ENCODE measurements around the gene SYNJ2. TPM values are rescaled to one million over a fixed set of nuclear protein-coding genes. Genes with fewer than 3 reads are reported as not detected.

Gene SYNJ2
- total RNA-seq, 2 donors from 2014 or later = 24.7 to 37.3 TPM

- Mint-ChIP-seq H3K36me3 (peaks cover 10% of the 10 kb centered on the region), H3K9me3 (peaks cover 3% of the 10 kb centered on the region), H3K27me3 (no peaks in the 10 kb centered on the region), H3K4me1 (ENCODE audit: low read depth in 2 of 2) (peaks cover 22 to 31% of the 10 kb centered on the region in 2 donors), H3K27ac (peak overlapping the region in 1 of 2 donors; percentile 31), H3K4me3 (no peak overlapping the region)
- ATAC-seq (no peak), DNase-seq (ENCODE audit: low spot score) (peak; percentile 12)
These were observed 69.3 kb downstream of the SYNJ2 start for GRCh38 chr6:158050955-158051354.

- Mint-ChIP-seq H3K27me3 (no peaks in the 10 kb centered on the region), H3K4me1 (ENCODE audit: low read depth in 2 of 2) (peaks cover 19 to 22% of the 10 kb centered on the region in 2 donors), H3K36me3 (peaks cover 9% of the 10 kb centered on the region), H3K27ac (no peak overlapping the region), H3K9me3 (peaks cover 3% of the 10 kb centered on the region), H3K4me3 (no peak overlapping the region)
- no peak for DNase-seq (ENCODE audit: low spot score)
- ATAC-seq = no peak
These were observed 70.3 kb downstream of the SYNJ2 start for GRCh38 chr6:158051968-158052367.

- Mint-ChIP-seq H3K4me1 (ENCODE audit: low read depth in 2 of 2) (peaks cover 14 to 22% of the 10 kb centered on the region in 2 donors), H3K27me3 (no peaks in the 10 kb centered on the region), H3K36me3 (peaks cover 9% of the 10 kb centered on the region), H3K9me3 (peaks cover 3% of the 10 kb centered on the region), H3K4me3 (no peak overlapping the region), H3K27ac (no peak overlapping the region)
- no peak for ATAC-seq
- peak; percentile 15 for DNase-seq (ENCODE audit: low spot score)
These were observed 72.0 kb downstream of the SYNJ2 start for GRCh38 chr6:158053377-158054313.

- H3K27ac Mint-ChIP-seq = no peak overlapping the region
- no peak overlapping the region for H3K4me3 Mint-ChIP-seq
- H3K27me3 Mint-ChIP-seq = no peaks in the 10 kb centered on the region
- DNase-seq (ENCODE audit: low spot score) (peak; percentile 22), ATAC-seq (no peak)
- peaks cover 3% of the 10 kb centered on the region for H3K9me3 Mint-ChIP-seq
- peaks cover 9% of the 10 kb centered on the region for H3K36me3 Mint-ChIP-seq
- H3K4me1 Mint-ChIP-seq (ENCODE audit: low read depth in 2 of 2) = peaks cover 8 to 24% of the 10 kb centered on the region in 2 donors
These were observed 74.7 kb downstream of the SYNJ2 start for GRCh38 chr6:158056355-158056754.

GRCh38 chr6:158056804-158057203 is 75.1 kb downstream of the SYNJ2 start:
- peak overlapping the region; percentile 20 for H3K4me3 Mint-ChIP-seq
- peaks cover 3% of the 10 kb centered on the region for H3K9me3 Mint-ChIP-seq
- H3K27ac Mint-ChIP-seq = peak overlapping the region; percentile 19 to 63
- H3K4me1 Mint-ChIP-seq (ENCODE audit: low read depth in 2 of 2) = peaks cover 8 to 24% of the 10 kb centered on the region in 2 donors
- no peak for ATAC-seq
- no peaks in the 10 kb centered on the region for H3K27me3 Mint-ChIP-seq
- H3K36me3 Mint-ChIP-seq = peaks cover 9% of the 10 kb centered on the region
- peak; percentile 23 for DNase-seq (ENCODE audit: low spot score)

GRCh38 chr6:158057213-158057987 is 75.7 kb downstream of the SYNJ2 start:
- Mint-ChIP-seq H3K36me3 (peaks cover 9% of the 10 kb centered on the region), H3K27me3 (no peaks in the 10 kb centered on the region), H3K27ac (peak overlapping the region; percentile 19 to 63), H3K9me3 (peaks cover 3% of the 10 kb centered on the region), H3K4me3 (peak overlapping the region; percentile 20), H3K4me1 (ENCODE audit: low read depth in 2 of 2) (peaks cover 8 to 24% of the 10 kb centered on the region in 2 donors)
- peak; percentile 85 to 89 for ATAC-seq
- peak; percentile 52 for DNase-seq (ENCODE audit: low spot score)

GRCh38 chr6:158058171-158058651 is 76.5 kb downstream of the SYNJ2 start:
- Mint-ChIP-seq H3K27ac (peak overlapping the region in 1 of 2 donors; percentile 63), H3K4me3 (no peak overlapping the region), H3K4me1 (ENCODE audit: low read depth in 2 of 2) (peaks cover 8 to 24% of the 10 kb centered on the region in 2 donors), H3K9me3 (peaks cover 3% of the 10 kb centered on the region), H3K27me3 (no peaks in the 10 kb centered on the region), H3K36me3 (peaks cover 9% of the 10 kb centered on the region)
- DNase-seq (ENCODE audit: low spot score) (peak; percentile 34), ATAC-seq (peak in 1 of 2 donors; percentile 57)

- H3K9me3 Mint-ChIP-seq = no peaks in the 10 kb centered on the region
- H3K36me3 Mint-ChIP-seq = peaks cover under 1% of the 10 kb centered on the region
- no peak overlapping the region for H3K27ac Mint-ChIP-seq
- DNase-seq (ENCODE audit: low spot score) (peak; percentile 51), ATAC-seq (no peak)
- peaks cover 5 to 24% of the 10 kb centered on the region in 2 donors for H3K4me1 Mint-ChIP-seq (ENCODE audit: low read depth in 2 of 2)
- no peaks in the 10 kb centered on the region for H3K27me3 Mint-ChIP-seq
- H3K4me3 Mint-ChIP-seq = no peak overlapping the region
These were observed 77.4 kb downstream of the SYNJ2 start for GRCh38 chr6:158059108-158059507.

GRCh38 chr6:158060455-158061360 is 79.0 kb downstream of the SYNJ2 start:
- DNase-seq (ENCODE audit: low spot score) (peak; percentile 34), ATAC-seq (no peak)
- Mint-ChIP-seq H3K27me3 (no peaks in the 10 kb centered on the region), H3K4me1 (ENCODE audit: low read depth in 2 of 2) (peaks cover 7 to 24% of the 10 kb centered on the region in 2 donors), H3K9me3 (no peaks in the 10 kb centered on the region), H3K36me3 (no peaks in the 10 kb centered on the region), H3K27ac (peak overlapping the region in 1 of 2 donors; percentile 54), H3K4me3 (no peak overlapping the region)

- Mint-ChIP-seq H3K9me3 (no peaks in the 10 kb centered on the region), H3K4me1 (ENCODE audit: low read depth in 2 of 2) (peaks cover 11 to 24% of the 10 kb centered on the region in 2 donors), H3K27me3 (no peaks in the 10 kb centered on the region), H3K4me3 (no peak overlapping the region), H3K27ac (no peak overlapping the region), H3K36me3 (no peaks in the 10 kb centered on the region)
- no peak for DNase-seq (ENCODE audit: low spot score)
- ATAC-seq = no peak
These were observed 79.7 kb downstream of the SYNJ2 start for GRCh38 chr6:158061361-158061708.

GRCh38 chr6:158061709-158062461 is 80.2 kb downstream of the SYNJ2 start:
- DNase-seq (ENCODE audit: low spot score) (peak; percentile 57), ATAC-seq (no peak)
- Mint-ChIP-seq H3K9me3 (no peaks in the 10 kb centered on the region), H3K27ac (no peak overlapping the region), H3K4me1 (ENCODE audit: low read depth in 2 of 2) (peaks cover 15 to 18% of the 10 kb centered on the region in 2 donors), H3K36me3 (no peaks in the 10 kb centered on the region), H3K4me3 (no peak overlapping the region), H3K27me3 (no peaks in the 10 kb centered on the region)

GRCh38 chr6:158063736-158064135 is 82.1 kb downstream of the SYNJ2 start:
- no peak overlapping the region for H3K4me3 Mint-ChIP-seq
- no peaks in the 10 kb centered on the region for H3K9me3 Mint-ChIP-seq
- no peaks in the 10 kb centered on the region for H3K27me3 Mint-ChIP-seq
- ATAC-seq (no peak), DNase-seq (ENCODE audit: low spot score) (peak; percentile 51)
- H3K4me1 Mint-ChIP-seq (ENCODE audit: low read depth in 2 of 2) = peaks cover 14 to 19% of the 10 kb centered on the region in 2 donors
- H3K36me3 Mint-ChIP-seq = no peaks in the 10 kb centered on the region
- H3K27ac Mint-ChIP-seq = no peak overlapping the region

All from natural killer cell treated with Interleukin-12 subunit alpha and Interleukin-12 subunit beta and Interleukin-15 and Interleukin-18, amount 100 ng/mL, for 72 hours (primary cell).